Ovary (tissue), 9 donors: Measurements from ENCODE around the gene PPHLN1. TPM values are rescaled to one million over a fixed set of nuclear protein-coding genes. Genes with fewer than 3 reads are reported as not detected.

Experiments used
- DNase-seq, 5 donors: peaks; one replicate each; pipeline ENCODE4 v3.0.0-alpha.2; 2019 to 2020
- H3K27ac ChIP-seq, 2 donors: fragments of 200-600 bp; one replicate each; pipeline versions ENCODE4 v1.5.1 to v1.8.0; 2019 to 2022
- H3K27me3 ChIP-seq: fragments of 200-600 bp; one replicate; pipeline ENCODE4 v1.8.0; 2022
- H3K36me3 ChIP-seq: fragments of 200-600 bp; sonication (generic); one replicate; pipeline ENCODE4 v1.5.1; 2019
- H3K4me1 ChIP-seq: one replicate; pipeline ENCODE4 v1.8.1; 2013; ENCODE audit warnings: mild to moderate bottlenecking, moderate library complexity; ENCODE audit not compliant: insufficient read depth
- H3K4me3 ChIP-seq: fragments of 200-600 bp; sonication (generic); one replicate; pipeline ENCODE4 v1.5.1; 2017
- H3K9me3 ChIP-seq, 2 donors: fragments of 200-600 bp in 1 of 2; sonication (generic) in 1 of 2; one replicate each; pipeline versions ENCODE4 v1.5.1 to v1.8.1; 2013 to 2019; ENCODE audit warnings: mild to moderate bottlenecking in 1 of 2, moderate library complexity in 1 of 2
- CTCF ChIP-seq, 3 donors: fragments of 450-650 bp in 2 of 3; fragments of 200-600 bp in 1 of 3; IDR thresholded peaks; one replicate each; pipeline versions ENCODE4 v1.5.1 to v1.8.0; 2016 to 2022; ENCODE audit warnings: antibody characterized with exemption in 3 of 3, mild to moderate bottlenecking in 1 of 3
- EP300 ChIP-seq: sonication (generic); formaldehyde crosslinking; IDR thresholded peaks from one replicate; pipeline ENCODE4 v1.6.1; 2017; ENCODE audit warnings: antibody characterized with exemption
- POLR2A ChIP-seq: fragments of 450-650 bp; IDR thresholded peaks from one replicate; pipeline ENCODE4 v1.6.1; 2017; ENCODE audit warnings: antibody characterized with exemption, mild to moderate bottlenecking, moderate library complexity
- WGBS, 3 donors: extraction: QIAGEN DNeasy Blood & Tissue Kit in 1 of 3; methylation state at CpG; one replicate each; pipeline versions ENCODE4 v1.1.5 to v1.1.7; 2013 to 2017; 5-methylcytosine and 5-hydroxymethylcytosine counted together
- intact Hi-C, 4 donors: fragments of 100-400 bp; cut with DNase I; formaldehyde crosslinking; loops; one replicate each; pipeline versions ENCODE4 v1.11.0 to v1.15.1; 2022 to 2023
- polyA plus RNA-seq, 2 donors: library from polyadenylated mRNA; stranded (reverse); fragments of 200-250 nt in 1 of 2; fragments of 350-450 nt in 1 of 2; fragmentation: Illumina TruSeq in 1 of 2; extraction: RNeasy Lipid Tissue Mini Kit (QIAGEN cat#74804) in 1 of 2; gene quantifications; one replicate each; pipeline ENCODE4 v1.2.3, GENCODE V29; 2013 to 2014
- total RNA-seq, 7 donors: library from RNA; depleted of rRNA in 2 of 7; stranded (reverse); fragments of >200 nt in 2 of 7; fragmentation: NEBNext Ultra II Directional in 3 of 7; extraction: Animal tissue kit (Norgen Biotek cat#: 25700) in 3 of 7; gene quantifications; one replicate each; pipeline versions ENCODE4 v1.1.0 to v1.2.4, GENCODE V29; 2016 to 2023
- donor health status: DM: no; HTN: no; CAD: no; lungs with moderate emphysema.
- donor health status: DM: no; HTN: no; CAD: no.
- donor health status: Bipolar disorder and iron deficiency.
- donor health status: DM: yes; HTN: yes; CAD: no.
- donor health status: DM: no; HTN: no; CAD: no.
- donor health status: DM: yes; HTN: yes; CAD: no.

The PPHLN1 gene
- total and polyA plus RNA-seq, 9 donors: 35.6 to 68.9 (median 53.8) TPM

GRCh38 chr12:42332301-42333285, 6.6 kb downstream of the PPHLN1 start:
- WGBS, 3 donors: 25 to 39% (median 30%) methylated on average over 4 of the region's 4 CpGs
- Histone ChIP-seq H3K27ac (no peak overlapping the region), H3K36me3 (no peaks in the 10 kb centered on the region), H3K9me3 (no peaks in the 10 kb centered on the region), H3K27me3 (no peaks in the 10 kb centered on the region), H3K4me3 (no peak overlapping the region), H3K4me1 (peaks cover 1% of the 10 kb centered on the region)
- DNase-seq: peak in 1 of 5 donors; percentile 26
- TF ChIP-seq EP300 (no peak), CTCF (IDR thresholded peaks at IDR 0.05) (peak; percentile 42 to 70 (median 52))
- intact Hi-C loops: loop anchor here in 2 of 4 donors (5.0 kb wide), 1 partner anchor 200 kb away; no protein-coding TSS in a partner anchor

DNA sequence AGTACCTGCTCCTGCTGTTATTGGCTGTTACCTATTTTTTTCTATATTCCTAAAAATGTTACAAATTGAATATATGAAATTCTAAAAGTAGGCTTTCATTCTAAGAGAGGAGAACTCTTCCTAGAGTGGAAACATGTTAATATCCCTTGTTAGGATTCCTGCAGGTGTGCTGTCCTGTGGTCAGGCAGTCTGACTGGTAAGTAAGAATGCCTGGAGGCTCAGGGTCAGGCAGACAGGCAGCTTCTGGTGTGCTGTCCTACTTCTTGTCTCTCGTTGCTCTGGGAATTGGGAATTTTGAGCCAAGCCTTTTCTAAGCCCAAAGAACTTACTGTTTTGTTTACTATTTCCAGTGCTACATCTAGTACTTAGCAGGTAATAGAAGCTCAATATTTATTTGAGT, 10.3 kb downstream of the PPHLN1 start:
- TF ChIP-seq EP300: no peak
- no peak for TF ChIP-seq CTCF (IDR thresholded peaks at IDR 0.05)
- no peak for TF ChIP-seq POLR2A
- Histone ChIP-seq H3K36me3 (no peaks in the 10 kb centered on the region), H3K27ac (no peak overlapping the region), H3K9me3 (no peaks in the 10 kb centered on the region), H3K4me3 (no peak overlapping the region), H3K4me1 (no peaks in the 10 kb centered on the region), H3K27me3 (no peaks in the 10 kb centered on the region)
- no peak for DNase-seq
- intact Hi-C loops: no loop called here
- 47 to 62% (median 50%) methylated on average over 1 of the region's 1 CpG for WGBS, 3 donors

GRCh38 chr12:42338280-42338679, 12.3 kb downstream of the PPHLN1 start:
- H3K9me3 ChIP-seq: no peaks in the 10 kb centered on the region
- intact Hi-C loops: no loop called here
- no peaks in the 10 kb centered on the region for H3K36me3 ChIP-seq
- 95 to 97% (median 96%) methylated on average over 2 of the region's 2 CpGs for WGBS, 3 donors
- TF ChIP-seq CTCF (IDR thresholded peaks at IDR 0.05) (no peak), EP300 (no peak), POLR2A (no peak)
- no peak for DNase-seq
- no peaks in the 10 kb centered on the region for H3K4me1 ChIP-seq
- no peak overlapping the region for H3K4me3 ChIP-seq
- H3K27ac ChIP-seq: no peak overlapping the region
- H3K27me3 ChIP-seq: no peaks in the 10 kb centered on the region

DNA sequence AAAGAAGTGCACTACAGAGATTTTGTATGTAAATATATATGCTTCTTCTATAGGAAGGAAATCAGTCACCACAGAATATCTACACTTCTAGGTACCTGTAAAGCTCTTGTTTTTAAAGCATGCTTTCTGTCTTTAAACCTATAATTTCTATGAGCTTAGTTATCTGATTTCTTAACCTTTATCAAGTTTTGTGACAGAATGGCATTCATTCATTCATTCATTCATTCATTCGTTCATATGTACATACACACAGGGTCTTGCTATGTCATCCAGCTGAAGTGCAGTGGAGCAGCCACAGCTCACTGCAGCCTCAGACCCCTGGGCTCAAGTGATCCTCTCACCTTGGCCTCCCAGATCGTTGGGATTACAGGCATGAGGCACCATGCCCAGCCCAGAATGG, 16.1 kb downstream of the PPHLN1 start:
- TF ChIP-seq CTCF (IDR thresholded peaks at IDR 0.05) (no peak), POLR2A (no peak), EP300 (no peak)
- H3K27ac ChIP-seq: no peak overlapping the region
- intact Hi-C loops: no loop called here
- WGBS, 3 donors: 75 to 90% (median 81%) methylated on average over 2 of the region's 2 CpGs
- no peak overlapping the region for H3K4me3 ChIP-seq
- DNase-seq: no peak
- H3K27me3 ChIP-seq: no peaks in the 10 kb centered on the region
- H3K4me1 ChIP-seq: no peaks in the 10 kb centered on the region
- no peaks in the 10 kb centered on the region for H3K9me3 ChIP-seq
- H3K36me3 ChIP-seq: no peaks in the 10 kb centered on the region
